ENCODE results near the gene SMIM21. TPM values are rescaled to one million over a fixed set of nuclear protein-coding genes. Genes with fewer than 3 reads are reported as not detected.

The SMIM21 gene
- total and polyA plus RNA-seq, 2 experiments from 2014 or later: not detected

- H4K20me1 ChIP-seq (ENCODE audit: insufficient read depth): no peaks in the 10 kb centered on the region
- no peak overlapping the region for H3K9ac ChIP-seq
- H3K9me2 ChIP-seq (ENCODE audit: insufficient read depth): no peaks in the 10 kb centered on the region
- WGBS, 2 experiments (ENCODE audit: low coverage in 1 of 2, low lambda C conversion rate in 2 of 2, missing lambda C conversion rate in 2 of 2): 55 to 56% methylated on average over 4 of the region's 4 CpGs
- TF ChIP-seq EZH2phosphoT487 (IDR thresholded peaks at IDR 0.05; ENCODE audit: insufficient read depth, low read depth) (no peak), EZH2 (IDR thresholded peaks at IDR 0.05; ENCODE audit: insufficient read depth, poor library complexity, severe bottlenecking) (no peak)
- no peaks in the 10 kb centered on the region for H3K79me2 ChIP-seq (ENCODE audit: insufficient read depth)
- no peak overlapping the region for H3K27ac ChIP-seq
- DNase-seq: no peak
- no peaks in the 10 kb centered on the region for H3F3A ChIP-seq (ENCODE audit: insufficient read depth)
- H3K4me1 ChIP-seq (ENCODE audit: insufficient read depth): no peaks in the 10 kb centered on the region
- in situ Hi-C loops (cut with MboI): no loop called here
- H3K9me3 ChIP-seq (ENCODE audit: low read depth): no peaks in the 10 kb centered on the region
- no peak overlapping the region for H2AFZ ChIP-seq
- no peaks in the 10 kb centered on the region for H3K36me3 ChIP-seq (ENCODE audit: low read depth)
- no peak overlapping the region for H3K4me3 ChIP-seq
- H3K4me2 ChIP-seq (ENCODE audit: unreplicated experiment): no peak overlapping the region
- H3K27me3 ChIP-seq (replicated peaks; ENCODE audit: insufficient read depth): peaks cover 10% of the 10 kb centered on the region; the same call in 1 of the 2 replicates
Observed at GRCh38 chr18:75384144-75384543, 43.4 kb downstream of the SMIM21 start.

- Histone ChIP-seq H3K27me3 (replicated peaks; ENCODE audit: insufficient read depth) (peaks cover 10% of the 10 kb centered on the region; the same call in 1 of the 2 replicates), H3K36me3 (ENCODE audit: low read depth) (no peaks in the 10 kb centered on the region), H3F3A (ENCODE audit: insufficient read depth) (no peaks in the 10 kb centered on the region), H3K4me1 (ENCODE audit: insufficient read depth) (no peaks in the 10 kb centered on the region), H3K9me2 (ENCODE audit: insufficient read depth) (no peaks in the 10 kb centered on the region), H4K20me1 (ENCODE audit: insufficient read depth) (no peaks in the 10 kb centered on the region), H3K9me3 (ENCODE audit: low read depth) (no peaks in the 10 kb centered on the region), H3K27ac (no peak overlapping the region), H3K4me2 (ENCODE audit: unreplicated experiment) (no peak overlapping the region), H2AFZ (no peak overlapping the region), H3K4me3 (no peak overlapping the region), H3K79me2 (ENCODE audit: insufficient read depth) (no peaks in the 10 kb centered on the region), H3K9ac (no peak overlapping the region)
- TF ChIP-seq EZH2phosphoT487 (IDR thresholded peaks at IDR 0.05; ENCODE audit: insufficient read depth, low read depth) (no peak), EZH2 (IDR thresholded peaks at IDR 0.05; ENCODE audit: insufficient read depth, poor library complexity, severe bottlenecking) (no peak)
- WGBS, 2 experiments (ENCODE audit: low coverage in 1 of 2, low lambda C conversion rate in 2 of 2, missing lambda C conversion rate in 2 of 2): 41 to 43% methylated on average over 22 of the region's 22 CpGs
- in situ Hi-C loops (cut with MboI): no loop called here
- DNase-seq: no peak
Observed at GRCh38 chr18:75378376-75379315, 48.9 kb downstream of the SMIM21 start.

GRCh38 chr18:75377926-75378325 is 49.6 kb downstream of the SMIM21 start:
- H3K4me2 ChIP-seq (ENCODE audit: unreplicated experiment): no peak overlapping the region
- no peak overlapping the region for H3K9ac ChIP-seq
- H3K27ac ChIP-seq: no peak overlapping the region
- 59 to 61% methylated on average over 10 of the region's 10 CpGs for WGBS, 2 experiments (ENCODE audit: low coverage in 1 of 2, low lambda C conversion rate in 2 of 2, missing lambda C conversion rate in 2 of 2)
- no peaks in the 10 kb centered on the region for H4K20me1 ChIP-seq (ENCODE audit: insufficient read depth)
- no peaks in the 10 kb centered on the region for H3K36me3 ChIP-seq (ENCODE audit: low read depth)
- no peaks in the 10 kb centered on the region for H3F3A ChIP-seq (ENCODE audit: insufficient read depth)
- H3K9me2 ChIP-seq (ENCODE audit: insufficient read depth): no peaks in the 10 kb centered on the region
- H3K4me3 ChIP-seq: no peak overlapping the region
- no peaks in the 10 kb centered on the region for H3K4me1 ChIP-seq (ENCODE audit: insufficient read depth)
- in situ Hi-C loops (cut with MboI): no loop called here
- H3K9me3 ChIP-seq (ENCODE audit: low read depth): no peaks in the 10 kb centered on the region
- peaks cover 10% of the 10 kb centered on the region; the same call in 1 of the 2 replicates for H3K27me3 ChIP-seq (replicated peaks; ENCODE audit: insufficient read depth)
- H3K79me2 ChIP-seq (ENCODE audit: insufficient read depth): no peaks in the 10 kb centered on the region
- H2AFZ ChIP-seq: no peak overlapping the region
- TF ChIP-seq EZH2 (IDR thresholded peaks at IDR 0.05; ENCODE audit: insufficient read depth, poor library complexity, severe bottlenecking) (no peak), EZH2phosphoT487 (IDR thresholded peaks at IDR 0.05; ENCODE audit: insufficient read depth, low read depth) (no peak)
- peak; percentile 14 for DNase-seq

GRCh38 chr18:75377258-75377657 is 50.2 kb downstream of the SMIM21 start:
- no peak overlapping the region for H3K4me2 ChIP-seq (ENCODE audit: unreplicated experiment)
- H3K27me3 ChIP-seq (replicated peaks; ENCODE audit: insufficient read depth): peaks cover 10% of the 10 kb centered on the region; the same call in 1 of the 2 replicates
- H3K4me3 ChIP-seq: no peak overlapping the region
- no peaks in the 10 kb centered on the region for H3K9me3 ChIP-seq (ENCODE audit: low read depth)
- H3K36me3 ChIP-seq (ENCODE audit: low read depth): no peaks in the 10 kb centered on the region
- H4K20me1 ChIP-seq (ENCODE audit: insufficient read depth): no peaks in the 10 kb centered on the region
- WGBS, 2 experiments (ENCODE audit: low coverage in 1 of 2, low lambda C conversion rate in 2 of 2, missing lambda C conversion rate in 2 of 2): 44 to 48% methylated on average over 2 of the region's 2 CpGs
- no peak overlapping the region for H3K9ac ChIP-seq
- H3K4me1 ChIP-seq (ENCODE audit: insufficient read depth): no peaks in the 10 kb centered on the region
- no peak for TF ChIP-seq EZH2phosphoT487 (IDR thresholded peaks at IDR 0.05; ENCODE audit: insufficient read depth, low read depth)
- H3F3A ChIP-seq (ENCODE audit: insufficient read depth): no peaks in the 10 kb centered on the region
- no peak overlapping the region for H3K27ac ChIP-seq
- in situ Hi-C loops (cut with MboI): no loop called here
- H3K79me2 ChIP-seq (ENCODE audit: insufficient read depth): no peaks in the 10 kb centered on the region
- no peak for DNase-seq
- H3K9me2 ChIP-seq (ENCODE audit: insufficient read depth): no peaks in the 10 kb centered on the region
- H2AFZ ChIP-seq: no peak overlapping the region

Measured in GM23248 (cell line).